Measurements from ENCODE around the gene CAMK1D.

CAMK1D gene

GRCh38 chr10:12566161-12567115, 217.1 kb downstream of the CAMK1D start:
- H3K9ac ChIP-seq (ENCODE audit: low read depth, low read length) = no peak overlapping the region
- no peak overlapping the region for H3K4me3 ChIP-seq (ENCODE audit: low read depth, low read length)
- no peak overlapping the region for H3K27ac ChIP-seq (ENCODE audit: low read depth, low read length)
- H3K27me3 ChIP-seq (ENCODE audit: control insufficient read depth, insufficient read depth, low read length) = no peaks in the 10 kb centered on the region
- no peaks in the 10 kb centered on the region for H3K9me3 ChIP-seq (ENCODE audit: control insufficient read depth, insufficient read depth, low read length)
- H3K36me3 ChIP-seq (ENCODE audit: control insufficient read depth, insufficient read depth, low read length) = no peaks in the 10 kb centered on the region
- 0 out of 2 replicates have a peak, but pooled peaks cover 9% of the 10 kb centered on the region for H3K4me1 ChIP-seq (ENCODE audit: control insufficient read depth, insufficient read depth, low read length)

- H3K27ac ChIP-seq (ENCODE audit: low read depth, low read length) = no peak overlapping the region
- H3K9ac ChIP-seq (ENCODE audit: low read depth, low read length) = no peak overlapping the region
- no peak overlapping the region for H3K4me3 ChIP-seq (ENCODE audit: low read depth, low read length)
- no peaks in the 10 kb centered on the region for H3K9me3 ChIP-seq (ENCODE audit: control insufficient read depth, insufficient read depth, low read length)
- H3K27me3 ChIP-seq (ENCODE audit: control insufficient read depth, insufficient read depth, low read length) = no peaks in the 10 kb centered on the region
- H3K36me3 ChIP-seq (ENCODE audit: control insufficient read depth, insufficient read depth, low read length) = no peaks in the 10 kb centered on the region
- 0 out of 2 replicates have a peak, but pooled peaks cover 9% of the 10 kb centered on the region for H3K4me1 ChIP-seq (ENCODE audit: control insufficient read depth, insufficient read depth, low read length)
Measured at GRCh38 chr10:12568391-12569009, 219.2 kb downstream of the CAMK1D start.

- Histone ChIP-seq H3K27ac (ENCODE audit: low read depth, low read length) (no peak overlapping the region), H3K4me3 (ENCODE audit: low read depth, low read length) (no peak overlapping the region), H3K27me3 (ENCODE audit: control insufficient read depth, insufficient read depth, low read length) (no peaks in the 10 kb centered on the region), H3K9me3 (ENCODE audit: control insufficient read depth, insufficient read depth, low read length) (peaks cover 14% of the 10 kb centered on the region), H3K9ac (ENCODE audit: low read depth, low read length) (no peak overlapping the region), H3K36me3 (ENCODE audit: control insufficient read depth, insufficient read depth, low read length) (no peaks in the 10 kb centered on the region), H3K4me1 (ENCODE audit: control insufficient read depth, insufficient read depth, low read length) (0 out of 2 replicates have a peak, but pooled peaks cover 7% of the 10 kb centered on the region)
Measured at GRCh38 chr10:12572281-12572680, 222.9 kb downstream of the CAMK1D start.

- Histone ChIP-seq H3K27me3 (ENCODE audit: control insufficient read depth, insufficient read depth, low read length) (no peaks in the 10 kb centered on the region), H3K36me3 (ENCODE audit: control insufficient read depth, insufficient read depth, low read length) (no peaks in the 10 kb centered on the region), H3K4me3 (ENCODE audit: low read depth, low read length) (no peak overlapping the region), H3K9ac (ENCODE audit: low read depth, low read length) (no peak overlapping the region), H3K9me3 (ENCODE audit: control insufficient read depth, insufficient read depth, low read length) (peaks cover 18% of the 10 kb centered on the region), H3K4me1 (ENCODE audit: control insufficient read depth, insufficient read depth, low read length) (no peaks in the 10 kb centered on the region), H3K27ac (ENCODE audit: low read depth, low read length) (no peak overlapping the region)
Measured at GRCh38 chr10:12577610-12578009, 228.3 kb downstream of the CAMK1D start.

- H3K36me3 ChIP-seq (ENCODE audit: control insufficient read depth, insufficient read depth, low read length) = no peaks in the 10 kb centered on the region
- H3K9me3 ChIP-seq (ENCODE audit: control insufficient read depth, insufficient read depth, low read length) = peaks cover 18% of the 10 kb centered on the region
- no peak overlapping the region for H3K9ac ChIP-seq (ENCODE audit: low read depth, low read length)
- no peaks in the 10 kb centered on the region for H3K27me3 ChIP-seq (ENCODE audit: control insufficient read depth, insufficient read depth, low read length)
- H3K4me3 ChIP-seq (ENCODE audit: low read depth, low read length) = no peak overlapping the region
- H3K27ac ChIP-seq (ENCODE audit: low read depth, low read length) = no peak overlapping the region
- H3K4me1 ChIP-seq (ENCODE audit: control insufficient read depth, insufficient read depth, low read length) = no peaks in the 10 kb centered on the region
Measured at GRCh38 chr10:12579954-12580858, 230.9 kb downstream of the CAMK1D start.

GRCh38 chr10:12583891-12584595, 234.7 kb downstream of the CAMK1D start:
- H3K36me3 ChIP-seq (ENCODE audit: control insufficient read depth, insufficient read depth, low read length) = no peaks in the 10 kb centered on the region

GRCh38 chr10:12586741-12587140, 237.4 kb downstream of the CAMK1D start:
- Histone ChIP-seq H3K4me1 (ENCODE audit: control insufficient read depth, insufficient read depth, low read length) (peaks cover 7% of the 10 kb centered on the region; the same call in 1 of the 2 replicates), H3K36me3 (ENCODE audit: control insufficient read depth, insufficient read depth, low read length) (no peaks in the 10 kb centered on the region), H3K9ac (ENCODE audit: low read depth, low read length) (no peak overlapping the region), H3K27me3 (ENCODE audit: control insufficient read depth, insufficient read depth, low read length) (no peaks in the 10 kb centered on the region), H3K9me3 (ENCODE audit: control insufficient read depth, insufficient read depth, low read length) (no peaks in the 10 kb centered on the region), H3K27ac (ENCODE audit: low read depth, low read length) (no peak overlapping the region), H3K4me3 (ENCODE audit: low read depth, low read length) (no peak overlapping the region)

More at GRCh38 chr10:12583891-12584595, 234.7 kb downstream of the CAMK1D start:
- no peaks in the 10 kb centered on the region for H3K9me3 ChIP-seq (ENCODE audit: control insufficient read depth, insufficient read depth, low read length)
- H3K4me3 ChIP-seq (ENCODE audit: low read depth, low read length) = no peak overlapping the region
- no peaks in the 10 kb centered on the region for H3K27me3 ChIP-seq (ENCODE audit: control insufficient read depth, insufficient read depth, low read length)
- H3K27ac ChIP-seq (ENCODE audit: low read depth, low read length) = no peak overlapping the region
- H3K4me1 ChIP-seq (ENCODE audit: control insufficient read depth, insufficient read depth, low read length) = peaks cover 7% of the 10 kb centered on the region; the same call in 1 of the 2 replicates
- no peak overlapping the region for H3K9ac ChIP-seq (ENCODE audit: low read depth, low read length)

- Histone ChIP-seq H3K27ac (ENCODE audit: low read depth, low read length) (no peak overlapping the region), H3K4me3 (ENCODE audit: low read depth, low read length) (no peak overlapping the region), H3K36me3 (ENCODE audit: control insufficient read depth, insufficient read depth, low read length) (no peaks in the 10 kb centered on the region), H3K27me3 (ENCODE audit: control insufficient read depth, insufficient read depth, low read length) (no peaks in the 10 kb centered on the region), H3K9me3 (ENCODE audit: control insufficient read depth, insufficient read depth, low read length) (no peaks in the 10 kb centered on the region), H3K4me1 (ENCODE audit: control insufficient read depth, insufficient read depth, low read length) (peaks cover 7% of the 10 kb centered on the region; the same call in 1 of the 2 replicates), H3K9ac (ENCODE audit: low read depth, low read length) (no peak overlapping the region)
Measured at GRCh38 chr10:12587451-12587888, 238.1 kb downstream of the CAMK1D start.

- no peaks in the 10 kb centered on the region for H3K9me3 ChIP-seq (ENCODE audit: control insufficient read depth, insufficient read depth, low read length)
- H3K4me1 ChIP-seq (ENCODE audit: control insufficient read depth, insufficient read depth, low read length) = peaks cover 7% of the 10 kb centered on the region; the same call in 1 of the 2 replicates
- no peak overlapping the region for H3K27ac ChIP-seq (ENCODE audit: low read depth, low read length)
- H3K36me3 ChIP-seq (ENCODE audit: control insufficient read depth, insufficient read depth, low read length) = no peaks in the 10 kb centered on the region
- H3K4me3 ChIP-seq (ENCODE audit: low read depth, low read length) = no peak overlapping the region
- H3K9ac ChIP-seq (ENCODE audit: low read depth, low read length) = no peak overlapping the region
- H3K27me3 ChIP-seq (ENCODE audit: control insufficient read depth, insufficient read depth, low read length) = no peaks in the 10 kb centered on the region
Measured at GRCh38 chr10:12588091-12588860, 238.9 kb downstream of the CAMK1D start.

All from HUES48 (cell line).